GM18867 (cell line): ENCODE results near the gene SST.
A peak's percentile ranks its signal among the peaks of the same experiment; 100 is the strongest.
"Not testable (repeated sequence)": the region's sequence is repeated elsewhere in the genome, so short reads cannot be mapped to it uniquely, and the experiment has no call there.

Experiments
- ATAC-seq: cut with Tn5 transposase; IDR thresholded peaks from one replicate; pipeline ENCODE4 v1.9.1; 2021; ENCODE audit warnings: mild to moderate bottlenecking, moderate library complexity; ENCODE audit not compliant: unreplicated experiment

The SST gene

DNA sequence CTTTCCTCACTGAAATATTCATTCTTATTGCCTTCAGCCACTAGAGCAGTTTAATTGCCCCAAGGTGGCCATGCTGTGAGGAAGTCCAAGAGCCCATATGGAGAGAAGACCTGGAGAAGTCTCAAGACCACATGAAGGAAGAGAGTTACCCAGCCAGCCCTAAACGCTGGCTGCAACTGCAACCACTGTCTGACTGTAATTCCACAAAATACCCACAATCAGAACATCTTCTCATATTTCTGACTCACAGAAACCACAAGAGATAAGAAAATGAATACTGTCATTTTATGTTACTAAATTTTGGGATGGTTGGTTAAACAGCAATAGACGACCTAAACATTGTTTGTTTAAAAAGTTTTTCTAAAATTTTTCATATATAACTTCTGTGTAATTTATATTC, 14.7 kb upstream of the SST start:
- no peak for ATAC-seq

DNA sequence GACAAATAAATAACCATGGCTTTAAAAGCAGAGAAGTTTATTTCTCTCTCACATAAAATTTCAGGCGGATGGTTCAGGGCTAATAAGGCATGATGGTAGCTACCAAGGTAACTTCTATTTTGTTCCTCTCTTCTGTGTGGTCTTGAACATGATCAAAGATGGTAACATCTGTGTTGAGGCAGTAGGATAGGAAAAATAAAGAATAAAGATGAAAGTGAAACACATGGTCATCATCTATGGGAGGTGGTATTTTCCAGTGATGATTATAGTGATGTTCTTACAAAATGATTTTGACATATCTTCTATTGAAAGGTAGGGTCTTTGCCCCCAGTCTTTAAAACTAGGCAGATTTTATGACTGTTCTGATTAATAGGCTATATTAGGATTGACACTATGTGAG, 14.2 kb upstream of the SST start:
- ATAC-seq, result no peak

DNA sequence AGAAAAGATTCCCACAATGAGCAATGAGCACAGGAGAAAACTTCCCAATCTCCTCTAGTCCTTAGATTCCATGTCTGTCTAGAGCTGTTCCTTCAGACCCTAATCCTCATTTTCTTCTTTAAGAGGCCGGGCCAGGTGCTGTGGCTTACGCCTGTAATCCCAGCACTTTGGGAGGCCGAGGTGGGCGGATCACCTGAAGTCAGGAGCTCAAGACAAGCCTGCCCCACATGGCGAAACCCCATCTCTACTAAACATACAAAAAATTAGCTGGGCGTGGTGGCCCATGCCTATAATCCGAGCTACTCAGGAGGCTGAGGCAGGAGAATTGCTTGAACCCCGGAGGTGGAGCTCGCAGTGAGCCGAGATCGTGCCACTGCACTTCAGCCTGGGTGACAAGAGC, 11.6 kb upstream of the SST start:
- ATAC-seq, result not testable (repeated sequence)

DNA sequence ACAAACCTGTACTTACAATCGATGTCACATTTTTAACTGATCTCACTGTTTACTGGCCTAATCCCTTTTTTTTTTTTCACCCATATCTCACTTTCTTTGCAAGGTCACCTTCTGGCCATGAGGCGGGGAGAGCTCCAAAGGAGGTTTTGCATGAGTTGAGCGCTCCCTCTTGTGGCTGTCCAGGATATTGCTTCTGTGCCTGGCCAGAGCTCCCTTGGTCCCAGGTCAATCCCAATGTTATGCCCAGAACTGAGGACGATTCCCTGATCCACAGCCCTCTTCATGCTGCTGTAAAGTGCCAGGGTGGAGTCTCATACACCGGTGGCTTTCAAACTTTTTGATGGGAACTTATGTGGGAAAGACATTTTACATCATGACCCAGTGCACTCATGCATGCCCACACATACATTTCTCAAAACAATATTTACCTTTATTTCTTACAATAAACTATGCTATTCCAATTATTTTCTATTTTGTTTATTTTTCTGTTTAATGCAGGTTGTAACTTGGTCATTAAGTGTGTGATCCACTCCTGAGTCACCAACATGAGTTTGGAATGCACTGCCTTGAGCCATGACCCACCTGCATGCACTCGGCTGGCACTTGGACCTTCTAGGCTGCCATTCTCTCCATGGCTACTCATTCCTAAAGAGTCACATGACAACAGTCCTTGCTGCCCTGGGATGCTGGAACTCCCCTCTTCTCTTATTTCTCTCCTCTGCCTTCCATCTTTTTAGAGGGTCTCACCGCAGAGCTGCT, 9.6 kb upstream of the SST start:
- ATAC-seq, result peak; percentile 90

DNA sequence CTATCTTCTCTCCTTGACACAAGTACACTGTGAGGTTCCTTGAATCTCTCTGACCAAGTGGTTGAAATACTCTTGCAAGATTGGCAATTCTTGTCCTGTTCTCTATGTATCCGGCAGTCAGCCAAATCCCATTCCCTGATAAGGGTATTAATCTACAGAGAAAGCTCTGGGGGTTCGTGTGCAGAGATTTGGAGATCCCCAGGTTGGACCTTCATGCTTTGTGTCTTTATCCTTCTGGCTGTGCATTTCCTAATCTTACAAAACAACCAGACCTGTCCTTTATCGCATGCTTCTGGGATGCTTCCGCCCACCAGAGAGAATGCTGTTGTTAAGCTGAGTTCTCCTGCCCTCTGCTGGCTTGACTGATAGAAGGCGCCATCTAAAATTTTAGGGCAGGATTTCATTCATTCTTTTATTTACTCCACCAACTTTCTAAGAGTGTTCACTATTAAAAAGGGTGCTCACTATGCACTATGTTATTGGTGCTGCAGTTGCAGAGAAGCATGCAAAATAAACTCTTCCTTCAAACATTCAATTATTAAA, 8.6 kb upstream of the SST start:
- ATAC-seq, result peak; percentile 63

DNA sequence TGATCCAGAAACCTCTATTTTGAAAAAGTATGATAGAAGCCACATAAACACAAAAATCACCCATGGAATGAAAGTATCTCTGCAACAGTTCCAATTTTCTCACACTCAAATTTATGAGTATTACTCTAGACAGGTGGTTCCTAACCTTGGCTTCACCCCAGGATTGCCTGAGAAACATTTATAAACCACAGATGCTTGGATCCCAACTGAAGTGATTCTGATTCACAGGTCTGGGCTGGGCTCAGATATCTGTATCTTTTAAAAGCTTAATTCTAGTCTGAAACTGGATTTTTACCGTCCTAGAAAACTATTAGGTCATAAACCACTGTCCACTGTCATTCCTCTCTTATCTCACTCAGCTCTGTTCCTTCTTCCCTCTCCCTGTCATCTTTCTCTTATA, 7.4 kb upstream of the SST start:
- ATAC-seq, result no peak

DNA sequence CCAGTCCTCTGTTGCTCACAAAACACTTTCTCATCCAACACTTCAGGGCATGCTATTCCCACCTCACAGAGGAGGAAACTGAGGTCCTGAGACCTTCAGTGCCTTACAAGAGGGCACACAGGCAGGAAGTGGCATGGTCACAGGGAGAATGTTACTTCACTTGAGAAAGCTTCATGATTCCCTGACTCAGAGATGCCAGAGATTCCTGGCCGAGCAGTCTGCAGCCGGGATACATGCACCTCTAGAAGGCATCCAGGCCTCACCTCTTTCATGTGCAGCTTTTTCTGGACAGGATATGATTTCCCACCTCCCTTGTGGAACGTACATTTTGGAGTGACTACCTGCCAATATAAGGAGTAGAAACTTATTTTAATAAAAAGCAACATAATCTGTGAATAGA, 2.8 kb upstream of the SST start:
- no peak for ATAC-seq

DNA sequence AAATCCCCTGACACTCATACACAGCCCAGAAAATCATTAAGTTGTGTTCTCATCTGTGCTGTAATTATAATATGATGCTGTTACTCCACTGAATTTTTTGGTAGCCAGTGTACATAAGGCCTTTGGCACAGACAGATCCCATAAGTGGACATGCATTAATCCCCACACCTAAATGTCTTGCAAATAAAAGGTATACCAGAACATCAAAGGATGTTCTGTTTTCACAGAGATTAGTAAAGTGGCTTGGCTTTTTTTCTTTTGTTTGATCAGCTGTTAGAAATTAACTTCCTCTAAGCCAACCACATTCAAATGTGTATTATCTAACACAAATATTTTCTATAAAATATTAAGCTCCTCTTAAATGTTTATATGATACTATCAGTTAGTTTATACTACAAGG, 2.7 kb downstream of the SST start:
- ATAC-seq, result no peak

DNA sequence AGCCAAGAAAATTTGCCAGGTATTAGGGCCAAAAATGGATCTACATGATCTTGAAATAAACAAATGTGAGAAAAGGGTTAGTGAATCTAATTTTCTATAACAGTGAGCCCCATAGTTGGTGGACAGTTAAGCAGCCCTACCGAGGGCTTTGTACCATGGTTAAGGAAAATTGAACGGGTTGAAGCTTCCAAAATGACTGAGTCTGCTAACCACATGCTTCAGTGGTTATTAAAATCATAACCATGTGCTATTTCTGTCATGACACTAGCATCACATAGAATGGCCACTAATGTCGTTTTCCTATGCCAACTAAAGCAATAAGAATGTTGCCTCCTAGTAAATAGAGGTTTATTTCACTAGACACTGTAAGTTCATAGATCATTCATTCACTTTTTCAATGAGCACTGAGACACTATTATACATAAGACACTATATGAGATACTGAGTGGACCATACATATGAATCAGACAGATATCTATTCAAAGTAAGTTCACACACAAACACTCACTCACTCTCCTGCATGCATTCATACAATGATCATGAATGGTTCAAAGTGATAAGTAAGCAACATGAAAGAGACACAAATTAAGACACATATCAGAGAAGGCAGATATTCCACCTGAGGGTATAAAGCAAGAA, 4.3 kb downstream of the SST start:
- ATAC-seq, result no peak

DNA sequence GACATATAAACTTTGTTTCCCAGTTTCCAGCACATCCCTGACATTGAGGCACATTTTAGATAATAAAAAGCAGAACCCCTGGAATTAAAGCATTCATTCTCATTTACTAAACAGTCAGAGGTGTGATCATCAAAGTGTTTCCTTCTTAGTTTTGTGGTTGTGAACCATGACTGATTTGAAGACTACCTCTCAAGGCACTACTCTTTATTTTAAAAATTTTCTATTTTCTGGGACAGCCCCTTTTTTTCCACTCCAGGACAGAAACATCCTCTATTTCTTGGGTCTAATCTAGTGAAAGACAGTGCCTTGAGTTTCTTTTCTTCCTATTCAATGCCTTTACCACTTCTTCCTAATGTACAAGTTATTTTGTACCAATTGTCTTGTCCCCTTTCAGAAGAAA, 5.2 kb downstream of the SST start:
- ATAC-seq, result no peak

DNA sequence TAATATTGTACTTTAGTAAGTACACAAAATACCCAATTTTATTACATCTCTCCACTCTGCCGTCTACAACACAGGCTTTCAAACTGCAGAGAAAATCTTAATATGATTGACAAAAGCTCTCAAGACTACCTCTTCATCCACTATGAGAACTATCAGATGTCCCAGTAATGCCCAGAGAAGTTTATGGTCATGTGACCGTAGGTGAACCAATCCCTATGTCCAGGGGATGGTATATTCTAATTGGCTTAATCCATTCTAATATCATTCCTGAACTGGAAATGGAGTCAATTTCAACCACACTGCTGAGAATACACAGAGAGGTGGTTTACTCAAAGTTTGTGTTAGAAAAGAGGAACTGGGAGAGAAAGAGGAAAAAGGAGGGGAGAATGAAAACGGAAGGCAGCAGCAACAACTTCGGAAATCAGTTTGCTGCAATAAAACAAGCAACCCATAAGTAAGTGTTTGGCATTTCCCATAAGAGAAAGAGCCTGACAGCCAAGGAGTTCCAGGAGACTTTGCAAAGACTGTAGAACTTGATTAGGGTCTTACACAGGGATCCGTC, 7.3 kb downstream of the SST start:
- ATAC-seq, result no peak

DNA sequence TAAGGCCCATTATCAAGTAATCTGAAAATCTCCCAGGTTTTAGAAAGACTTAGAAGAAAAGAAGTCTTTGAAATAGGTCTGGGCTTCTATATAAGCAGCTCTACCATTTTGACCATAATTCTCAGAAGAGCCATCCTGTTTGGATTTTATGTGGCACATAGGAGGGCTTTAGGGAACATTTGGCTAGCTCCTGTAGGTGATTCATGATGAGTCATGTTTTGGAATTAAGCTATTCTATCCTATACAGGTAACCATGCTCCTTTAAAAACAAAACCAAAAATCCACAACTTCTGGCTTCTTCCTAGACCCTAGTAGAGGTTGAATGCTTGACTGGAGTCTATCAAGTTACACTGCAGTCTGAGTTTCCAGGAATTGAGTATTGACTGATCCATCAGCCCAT, 8.9 kb downstream of the SST start:
- ATAC-seq, result no peak

DNA sequence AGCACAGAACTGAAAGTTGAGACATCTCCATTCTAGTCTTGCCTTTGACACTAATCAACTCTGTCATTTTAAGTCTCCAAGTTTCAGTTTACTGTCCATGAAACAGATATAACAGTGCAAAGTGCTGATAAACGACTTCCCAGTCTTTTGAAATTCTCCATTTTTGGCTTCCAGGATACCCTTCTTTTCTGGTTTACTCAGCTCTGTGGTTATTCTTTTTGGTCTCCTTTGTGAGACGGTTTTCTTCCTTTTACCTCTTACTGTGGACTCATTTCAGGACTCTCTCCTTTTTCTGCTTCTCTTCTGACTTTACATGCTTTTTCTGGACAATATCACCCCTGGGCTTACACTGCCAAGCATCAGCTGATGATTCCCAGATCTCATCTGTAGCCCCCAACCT, 18.9 kb downstream of the SST start:
- ATAC-seq, result no peak

DNA sequence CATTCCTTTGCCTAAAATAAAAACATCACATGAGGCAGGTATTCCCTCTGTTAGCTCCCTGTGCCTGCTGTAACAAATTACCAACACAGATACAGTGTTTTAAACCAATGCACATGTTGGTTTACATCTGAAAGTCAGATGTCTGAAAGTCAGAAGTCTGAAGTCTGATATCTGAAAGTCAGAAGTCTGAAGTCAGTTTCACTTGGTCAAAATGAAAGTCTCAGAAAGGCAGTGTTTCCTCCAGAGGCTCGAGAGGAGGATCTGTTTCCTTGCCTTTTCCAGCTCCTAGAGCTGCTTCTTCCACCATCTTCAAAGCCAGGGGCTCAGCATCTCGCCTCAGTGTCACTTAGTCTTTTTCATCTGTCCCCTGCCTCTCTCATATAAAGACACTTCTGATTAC, 22.0 kb downstream of the SST start:
- ATAC-seq, result peak; percentile 99

DNA sequence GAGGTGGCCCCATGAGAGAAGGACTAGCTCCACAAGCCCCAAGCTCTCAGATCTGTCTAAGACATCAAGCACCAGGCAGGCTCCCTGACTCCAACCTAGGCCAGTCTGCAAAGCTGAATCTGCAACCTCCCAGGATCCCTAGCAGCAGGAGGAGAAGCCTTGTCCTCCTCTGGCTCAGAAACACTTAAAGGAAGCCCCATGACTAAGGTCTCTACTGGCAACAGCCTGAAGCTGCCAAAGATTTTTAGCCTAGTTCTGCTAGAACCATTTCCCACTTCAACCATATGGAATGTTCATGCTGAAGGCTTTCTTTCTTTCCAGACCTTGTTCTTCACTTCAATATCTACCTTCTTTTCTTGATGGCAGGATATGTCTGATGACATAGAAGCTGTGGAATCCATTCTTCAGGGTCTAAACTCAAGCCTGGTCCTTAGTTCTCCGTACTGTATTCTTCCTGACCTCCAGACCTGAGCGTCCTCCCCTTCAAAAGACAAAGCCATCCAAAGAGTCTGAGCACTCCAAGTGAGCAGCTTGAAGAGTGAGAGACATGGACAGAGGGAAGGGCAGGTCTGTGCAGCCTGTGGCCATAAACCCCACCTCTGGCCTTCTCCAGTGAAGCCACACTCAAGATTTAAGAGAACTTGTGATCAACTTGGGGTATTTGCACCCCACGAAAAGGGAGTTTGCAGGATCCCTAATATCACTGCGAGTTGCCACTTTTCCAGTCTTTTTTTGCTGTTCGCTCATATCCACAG, 23.1 kb downstream of the SST start:
- no peak for ATAC-seq

DNA sequence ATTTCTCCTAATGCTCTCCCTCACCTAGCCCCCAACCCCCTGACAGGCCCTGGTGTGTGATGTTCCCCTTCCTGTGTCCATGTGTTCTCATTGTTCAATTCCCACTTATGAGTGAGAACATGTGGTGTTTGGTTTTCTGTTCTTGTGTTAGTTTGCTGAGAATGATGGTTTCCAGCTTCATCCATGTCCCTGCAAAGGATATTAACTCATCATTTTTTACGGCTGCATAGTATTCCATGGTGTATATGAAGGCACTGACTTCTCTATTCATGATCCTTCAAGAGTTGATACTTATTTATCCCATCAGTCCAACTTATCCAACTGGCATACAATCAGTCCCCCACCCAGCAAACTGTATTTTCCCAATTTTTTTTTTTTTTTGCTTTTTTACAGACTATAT, 24.8 kb downstream of the SST start:
- not testable (repeated sequence) for ATAC-seq

DNA sequence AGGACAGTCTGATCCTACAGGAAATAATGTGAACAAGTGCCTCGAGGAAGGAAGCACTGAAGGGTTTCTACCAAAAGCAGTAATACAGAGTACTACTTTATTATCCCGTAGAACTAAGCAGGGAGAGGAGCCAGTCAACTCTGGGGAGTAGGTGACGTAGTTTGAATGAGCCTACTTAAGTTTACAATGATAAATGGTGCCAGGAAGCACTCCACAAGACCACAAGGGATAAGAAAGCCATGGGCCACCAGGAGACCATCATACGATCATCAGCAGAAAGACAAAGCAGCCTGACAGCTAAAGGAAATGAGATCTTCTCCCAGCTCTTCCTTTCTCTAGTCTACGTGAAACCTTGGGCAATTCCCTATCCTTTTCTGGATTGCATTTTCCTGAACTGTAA, 27.3 kb downstream of the SST start:
- ATAC-seq, result no peak

DNA sequence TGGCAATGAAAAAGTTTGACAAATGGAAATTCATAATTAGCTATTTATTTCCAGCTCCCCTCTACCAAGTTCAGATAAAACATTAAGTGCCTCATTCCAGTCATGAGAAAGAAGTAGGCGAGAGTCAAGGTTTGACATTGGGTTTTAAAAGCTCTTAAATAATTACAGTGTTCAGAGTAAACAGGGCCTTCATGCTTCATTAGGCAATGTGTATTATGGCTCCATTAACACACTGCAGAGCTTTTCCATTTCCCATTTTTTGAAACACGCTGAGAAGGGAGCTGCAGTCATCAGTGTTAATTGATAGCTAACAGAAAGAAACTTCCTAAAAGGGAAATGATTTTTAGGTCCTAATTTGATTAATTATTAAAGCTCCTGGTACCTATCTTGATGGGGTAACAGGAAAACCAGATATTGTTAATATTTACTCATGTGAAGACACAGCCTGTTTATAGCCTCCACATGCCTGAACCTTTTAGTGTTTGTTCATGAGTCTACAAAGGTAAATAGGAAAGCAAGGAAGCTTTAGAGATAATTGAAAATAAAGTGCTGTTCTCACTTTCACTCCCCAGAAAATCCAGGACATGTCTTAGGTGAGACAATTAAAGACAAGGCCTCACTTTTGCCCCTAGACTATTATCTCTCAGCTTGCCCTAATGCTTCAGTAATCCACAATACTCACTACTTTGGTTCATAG, 28.7 kb downstream of the SST start:
- no peak for ATAC-seq

DNA sequence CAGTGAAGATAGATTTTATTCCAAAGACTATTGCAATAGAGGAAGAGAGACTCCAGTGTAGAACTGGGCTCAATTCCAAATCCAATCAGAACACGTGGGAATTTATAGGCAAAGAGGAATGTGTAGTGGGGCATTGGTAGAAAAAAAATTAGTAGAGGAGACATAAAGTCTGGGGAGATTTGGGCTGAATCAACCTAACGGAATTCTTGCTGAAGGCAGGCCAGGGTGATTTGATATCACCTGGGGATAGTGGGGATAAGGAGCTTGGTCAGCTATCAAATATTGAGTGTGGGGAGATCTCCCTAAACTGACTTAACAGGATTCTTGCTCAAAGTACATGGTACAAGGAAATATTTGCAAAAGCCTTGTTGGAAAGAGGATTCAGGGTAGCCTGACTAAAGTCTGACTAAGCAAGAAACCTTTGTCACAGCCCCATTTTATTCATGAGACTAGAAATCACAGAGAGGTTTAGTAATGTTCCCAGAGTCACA, 29.6 kb downstream of the SST start:
- no peak for ATAC-seq

DNA sequence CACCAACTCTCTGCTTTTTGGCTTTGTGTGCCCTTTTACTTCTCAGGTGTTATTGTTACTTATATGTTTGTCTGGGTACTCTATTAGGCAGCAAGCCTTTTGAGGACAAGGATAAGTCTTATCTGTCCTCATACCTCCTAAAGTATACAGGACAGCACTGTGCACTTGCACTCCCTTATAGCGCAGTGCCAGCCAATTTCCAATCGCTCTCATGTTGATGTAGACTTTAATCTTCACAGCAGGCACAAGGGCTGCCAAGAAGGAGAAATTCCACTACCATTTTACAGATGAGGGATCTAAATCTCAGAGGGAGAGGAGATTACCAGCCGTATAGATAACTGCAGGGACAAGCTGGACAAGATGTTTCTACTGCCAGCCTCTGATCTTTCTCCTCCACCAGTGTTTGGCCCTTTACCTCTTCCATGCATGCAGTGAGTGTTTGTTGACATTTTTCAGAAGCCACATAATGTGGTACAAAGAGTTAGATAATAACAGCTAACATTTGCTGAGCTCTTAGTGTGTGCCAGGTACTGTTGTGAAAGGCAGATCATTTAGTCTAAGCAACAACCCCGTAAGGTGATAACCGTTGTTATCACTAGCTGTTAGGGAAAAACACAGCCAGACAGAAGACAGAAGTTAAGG, 30.1 kb downstream of the SST start:
- no peak for ATAC-seq
